SH-SY5Y (cell line): ENCODE data around the gene HECTD4.

Experiments
- GATA2 ChIP-seq: IDR thresholded peaks from 2 replicates; pipeline ENCODE4 v1.6.1; 2011; ENCODE audit warnings: mild to moderate bottlenecking, low read depth, low read length
- GATA3 ChIP-seq: IDR thresholded peaks from 2 replicates; pipeline ENCODE4 v1.6.1; 2011; ENCODE audit warnings: low read depth, mild to moderate bottlenecking, low read length, moderate library complexity

GRCh38 chr12:112342587-112342986, 39.6 kb downstream of the HECTD4 start:
- no peak for TF ChIP-seq GATA2
- no peak for TF ChIP-seq GATA3
